SK-N-SH (cell line): ENCODE results near the gene AMPH.

Source experiments
- POLR2AphosphoS5 ChIP-seq: IDR thresholded peaks from 2 replicates; pipeline ENCODE4 v1.6.1; 2012; ENCODE audit warnings: low read depth, low read length
- TF ChIP-seq, protein P1 (sequence below): IDR thresholded peaks from 2 replicates; pipeline ENCODE4 v1.4.0; 2012; ENCODE audit warnings: low read depth, borderline replicate concordance
- TF ChIP-seq, protein P2 (sequence below): fragments of 200-600 bp; sonication (generic); IDR thresholded peaks from 2 replicates; pipeline ENCODE4 v1.6.1; 2017; ENCODE audit warnings: antibody characterized with exemption, mild to moderate bottlenecking, moderate library complexity
- TF ChIP-seq, protein P3 (sequence below): fragments of 150-350 bp; IDR thresholded peaks from 2 replicates; pipeline ENCODE4 v1.6.1; 2017; ENCODE audit warnings: antibody characterized with exemption, low read length, low read depth, borderline replicate concordance

DNA sequence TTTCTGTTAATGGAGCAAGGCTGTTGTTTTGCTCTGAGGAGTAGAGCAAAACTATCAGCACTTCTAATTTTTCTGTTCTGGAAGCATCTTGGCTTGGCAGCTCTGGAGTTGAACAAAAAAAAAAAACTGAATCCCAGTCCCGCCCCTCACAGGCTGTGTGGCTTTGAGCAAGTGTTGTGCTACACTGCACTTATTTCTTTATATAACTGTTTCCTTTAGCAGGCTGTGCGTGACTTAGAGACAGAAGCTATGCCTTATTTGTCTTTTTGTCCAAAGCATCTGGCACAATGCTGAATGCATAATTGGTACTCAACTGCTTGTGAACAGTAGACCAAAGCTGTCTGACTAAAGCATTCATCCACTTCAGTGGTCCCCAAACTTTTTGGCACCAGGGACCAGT lies 96.1 kb downstream of the AMPH start:
- TF ChIP-seq, protein P1, sequence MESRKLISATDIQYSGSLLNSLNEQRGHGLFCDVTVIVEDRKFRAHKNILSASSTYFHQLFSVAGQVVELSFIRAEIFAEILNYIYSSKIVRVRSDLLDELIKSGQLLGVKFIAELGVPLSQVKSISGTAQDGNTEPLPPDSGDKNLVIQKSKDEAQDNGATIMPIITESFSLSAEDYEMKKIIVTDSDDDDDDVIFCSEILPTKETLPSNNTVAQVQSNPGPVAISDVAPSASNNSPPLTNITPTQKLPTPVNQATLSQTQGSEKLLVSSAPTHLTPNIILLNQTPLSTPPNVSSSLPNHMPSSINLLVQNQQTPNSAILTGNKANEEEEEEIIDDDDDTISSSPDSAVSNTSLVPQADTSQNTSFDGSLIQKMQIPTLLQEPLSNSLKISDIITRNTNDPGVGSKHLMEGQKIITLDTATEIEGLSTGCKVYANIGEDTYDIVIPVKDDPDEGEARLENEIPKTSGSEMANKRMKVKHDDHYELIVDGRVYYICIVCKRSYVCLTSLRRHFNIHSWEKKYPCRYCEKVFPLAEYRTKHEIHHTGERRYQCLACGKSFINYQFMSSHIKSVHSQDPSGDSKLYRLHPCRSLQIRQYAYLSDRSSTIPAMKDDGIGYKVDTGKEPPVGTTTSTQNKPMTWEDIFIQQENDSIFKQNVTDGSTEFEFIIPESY = no peak
- TF ChIP-seq, protein P2, sequence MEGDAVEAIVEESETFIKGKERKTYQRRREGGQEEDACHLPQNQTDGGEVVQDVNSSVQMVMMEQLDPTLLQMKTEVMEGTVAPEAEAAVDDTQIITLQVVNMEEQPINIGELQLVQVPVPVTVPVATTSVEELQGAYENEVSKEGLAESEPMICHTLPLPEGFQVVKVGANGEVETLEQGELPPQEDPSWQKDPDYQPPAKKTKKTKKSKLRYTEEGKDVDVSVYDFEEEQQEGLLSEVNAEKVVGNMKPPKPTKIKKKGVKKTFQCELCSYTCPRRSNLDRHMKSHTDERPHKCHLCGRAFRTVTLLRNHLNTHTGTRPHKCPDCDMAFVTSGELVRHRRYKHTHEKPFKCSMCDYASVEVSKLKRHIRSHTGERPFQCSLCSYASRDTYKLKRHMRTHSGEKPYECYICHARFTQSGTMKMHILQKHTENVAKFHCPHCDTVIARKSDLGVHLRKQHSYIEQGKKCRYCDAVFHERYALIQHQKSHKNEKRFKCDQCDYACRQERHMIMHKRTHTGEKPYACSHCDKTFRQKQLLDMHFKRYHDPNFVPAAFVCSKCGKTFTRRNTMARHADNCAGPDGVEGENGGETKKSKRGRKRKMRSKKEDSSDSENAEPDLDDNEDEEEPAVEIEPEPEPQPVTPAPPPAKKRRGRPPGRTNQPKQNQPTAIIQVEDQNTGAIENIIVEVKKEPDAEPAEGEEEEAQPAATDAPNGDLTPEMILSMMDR = no peak
- TF ChIP-seq, protein P3, sequence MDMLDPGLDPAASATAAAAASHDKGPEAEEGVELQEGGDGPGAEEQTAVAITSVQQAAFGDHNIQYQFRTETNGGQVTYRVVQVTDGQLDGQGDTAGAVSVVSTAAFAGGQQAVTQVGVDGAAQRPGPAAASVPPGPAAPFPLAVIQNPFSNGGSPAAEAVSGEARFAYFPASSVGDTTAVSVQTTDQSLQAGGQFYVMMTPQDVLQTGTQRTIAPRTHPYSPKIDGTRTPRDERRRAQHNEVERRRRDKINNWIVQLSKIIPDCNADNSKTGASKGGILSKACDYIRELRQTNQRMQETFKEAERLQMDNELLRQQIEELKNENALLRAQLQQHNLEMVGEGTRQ = no peak
- no peak for TF ChIP-seq POLR2AphosphoS5
